Activated B cell treated with CpG ODN at 0.5 μM for 24 hours (primary cell): Measurements from ENCODE around the gene COL5A1. TPM values are rescaled to one million over a fixed set of nuclear protein-coding genes. Genes with fewer than 3 reads are reported as not detected.

Experiments
- ATAC-seq: fragments of 200-7000 bp; cut with Tn5 transposase; one replicate; pipeline ENCODE4 v1.10.0; 2021; ENCODE audit warnings: low read depth, mild to moderate bottlenecking, moderate library complexity
- CTCF ChIA-PET: fragments of 350-600 bp; sonication (Branson Sonifier 250); formaldehyde crosslinking; loops from one replicate; lab custom pipeline; 2021; ENCODE audit warnings: antibody characterized with exemption; lab: Charles Lee
- POLR2A ChIA-PET: fragments of 350-600 bp; sonication (Branson Sonifier 250); formaldehyde crosslinking; loops from one replicate; lab custom pipeline; 2021; ENCODE audit warnings: antibody characterized with exemption; lab: Charles Lee
- DNase-seq: peaks from one replicate; pipeline ENCODE4 v3.0.0; 2022
- H3K27ac Mint-ChIP-seq: one replicate; pipeline ENCODE4 v1.8.0; 2020; ENCODE audit warnings: mixed read lengths
- H3K27me3 Mint-ChIP-seq: one replicate; pipeline ENCODE4 v1.8.0; 2021; ENCODE audit warnings: mixed read lengths
- H3K36me3 Mint-ChIP-seq: one replicate; pipeline ENCODE4 v1.8.0; 2021; ENCODE audit warnings: low read depth, mixed read lengths
- H3K4me1 Mint-ChIP-seq: one replicate; pipeline ENCODE4 v1.8.0; 2021; ENCODE audit warnings: mixed read lengths
- H3K4me3 Mint-ChIP-seq: one replicate; pipeline ENCODE4 v1.8.0; 2020; ENCODE audit warnings: mild to moderate bottlenecking, mixed read lengths
- H3K9me3 Mint-ChIP-seq: one replicate; pipeline ENCODE4 v1.8.0; 2020; ENCODE audit warnings: mixed read lengths
- CTCF ChIP-seq: fragments of 200-600 bp; IDR thresholded peaks from one replicate; pipeline ENCODE4 v1.8.0; 2022; ENCODE audit warnings: antibody characterized with exemption, mild to moderate bottlenecking
- intact Hi-C: fragments of 100-400 bp; cut with micrococcal nuclease; formaldehyde crosslinking; loops from one replicate; pipeline ENCODE4 v1.15.1; 2024
- total RNA-seq: library from RNA; stranded (reverse); gene quantifications from 2 replicates; pipeline ENCODE4 v1.2.3, GENCODE V29; 2022

COL5A1 gene
- total RNA-seq, 1 donor from 2014 or later: 0.02 TPM

GRCh38 chr9:134847752-134848432 is 206.3 kb downstream of the COL5A1 start:
- Mint-ChIP-seq H3K27ac (no peak overlapping the region), H3K27me3 (no peaks in the 10 kb centered on the region), H3K9me3 (no peaks in the 10 kb centered on the region), H3K4me1 (no peaks in the 10 kb centered on the region), H3K4me3 (no peak overlapping the region), H3K36me3 (no peaks in the 10 kb centered on the region)
- DNase-seq (no peak), ATAC-seq (no peak)
- CTCF ChIA-PET: no interaction called here
- intact Hi-C loops: no loop called here
- POLR2A ChIA-PET: no interaction called here
- TF ChIP-seq CTCF: no peak

- Mint-ChIP-seq H3K36me3 (no peaks in the 10 kb centered on the region), H3K27me3 (no peaks in the 10 kb centered on the region), H3K4me1 (no peaks in the 10 kb centered on the region), H3K27ac (no peak overlapping the region), H3K4me3 (no peak overlapping the region), H3K9me3 (no peaks in the 10 kb centered on the region)
- no peak for ATAC-seq
- DNase-seq: no peak
- CTCF ChIA-PET: no interaction called here
- POLR2A ChIA-PET: no interaction called here
- intact Hi-C loops: no loop called here
- TF ChIP-seq CTCF: no peak
Observed at GRCh38 chr9:134848504-134848903, 206.9 kb downstream of the COL5A1 start.

- Mint-ChIP-seq H3K27me3 (peaks cover 2% of the 10 kb centered on the region), H3K4me1 (no peaks in the 10 kb centered on the region), H3K4me3 (no peak overlapping the region), H3K36me3 (no peaks in the 10 kb centered on the region), H3K27ac (no peak overlapping the region), H3K9me3 (no peaks in the 10 kb centered on the region)
- DNase-seq (no peak), ATAC-seq (no peak)
- POLR2A ChIA-PET: no interaction called here
- no peak for TF ChIP-seq CTCF
- CTCF ChIA-PET: no interaction called here
- intact Hi-C loops: no loop called here
Observed at GRCh38 chr9:134850611-134851010, 209.0 kb downstream of the COL5A1 start.

- Mint-ChIP-seq H3K36me3 (no peaks in the 10 kb centered on the region), H3K27me3 (peaks cover 5% of the 10 kb centered on the region), H3K4me3 (no peak overlapping the region), H3K27ac (no peak overlapping the region), H3K4me1 (no peaks in the 10 kb centered on the region), H3K9me3 (no peaks in the 10 kb centered on the region)
- ChIA-PET CTCF (no interaction called here), POLR2A (no interaction called here)
- ATAC-seq (no peak), DNase-seq (no peak)
- intact Hi-C loops: no loop called here
- TF ChIP-seq CTCF: no peak
Observed at GRCh38 chr9:134851020-134851419, 209.4 kb downstream of the COL5A1 start.

- no peak overlapping the region for H3K4me3 Mint-ChIP-seq
- peaks cover 4% of the 10 kb centered on the region for H3K9me3 Mint-ChIP-seq
- ATAC-seq (no peak), DNase-seq (no peak)
- no peak for TF ChIP-seq CTCF
- intact Hi-C loops: no loop called here
- ChIA-PET CTCF (no interaction called here), POLR2A (no interaction called here)
- H3K27me3 Mint-ChIP-seq: peaks cover 16% of the 10 kb centered on the region
- H3K36me3 Mint-ChIP-seq: no peaks in the 10 kb centered on the region
- no peak overlapping the region for H3K27ac Mint-ChIP-seq
- no peaks in the 10 kb centered on the region for H3K4me1 Mint-ChIP-seq
Observed at GRCh38 chr9:134852906-134853654, 211.5 kb downstream of the COL5A1 start.
